ENCODE data around the gene MAPK7. TPM values are rescaled to one million over a fixed set of nuclear protein-coding genes. Genes with fewer than 3 reads are reported as not detected.

Gene MAPK7
- total RNA-seq, 2 donors from 2014 or later = 15.9 to 17.8 TPM

GRCh38 chr17:19359151-19359550 lies 19.1 kb upstream of the MAPK7 start:
- no peaks in the 10 kb centered on the region for H3K36me3 ChIP-seq
- no peak for DNase-seq (ENCODE audit: low spot score)
- H3K4me3 ChIP-seq = no peak overlapping the region
- no peak for TF ChIP-seq CTCF (IDR thresholded peaks at IDR 0.05)
- no peak overlapping the region for H3K27ac ChIP-seq
- H3K9me3 ChIP-seq = no peaks in the 10 kb centered on the region
- peaks cover 0 to 18% of the 10 kb centered on the region in 2 donors for H3K4me1 ChIP-seq
- no peaks in the 10 kb centered on the region for H3K27me3 ChIP-seq

DNA sequence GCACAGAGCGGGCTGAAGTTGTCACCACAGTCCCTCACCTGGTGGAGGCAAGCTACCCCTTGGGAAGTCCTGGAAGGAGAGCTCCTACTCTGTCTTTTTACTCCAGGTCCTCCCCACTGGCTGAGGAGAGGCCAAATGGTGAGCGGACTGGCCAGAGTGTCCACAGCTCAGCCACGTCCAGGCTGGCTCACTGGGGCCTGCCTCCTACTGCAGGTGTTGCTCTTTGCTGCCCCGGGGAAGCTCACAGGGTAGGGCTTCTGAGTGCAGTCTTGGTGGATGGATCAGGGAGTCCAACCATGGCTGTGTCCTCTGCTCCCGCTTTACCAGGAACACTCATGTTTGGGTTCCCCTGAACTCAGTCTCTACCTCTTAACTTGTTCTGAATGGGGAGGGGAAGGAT lies 18.4 kb upstream of the MAPK7 start:
- Histone ChIP-seq H3K27me3 (no peaks in the 10 kb centered on the region), H3K4me1 (peaks cover 0 to 18% of the 10 kb centered on the region in 2 donors), H3K36me3 (no peaks in the 10 kb centered on the region), H3K4me3 (no peak overlapping the region), H3K27ac (no peak overlapping the region), H3K9me3 (no peaks in the 10 kb centered on the region)
- no peak for DNase-seq (ENCODE audit: low spot score)
- TF ChIP-seq CTCF (IDR thresholded peaks at IDR 0.05) = no peak

DNA sequence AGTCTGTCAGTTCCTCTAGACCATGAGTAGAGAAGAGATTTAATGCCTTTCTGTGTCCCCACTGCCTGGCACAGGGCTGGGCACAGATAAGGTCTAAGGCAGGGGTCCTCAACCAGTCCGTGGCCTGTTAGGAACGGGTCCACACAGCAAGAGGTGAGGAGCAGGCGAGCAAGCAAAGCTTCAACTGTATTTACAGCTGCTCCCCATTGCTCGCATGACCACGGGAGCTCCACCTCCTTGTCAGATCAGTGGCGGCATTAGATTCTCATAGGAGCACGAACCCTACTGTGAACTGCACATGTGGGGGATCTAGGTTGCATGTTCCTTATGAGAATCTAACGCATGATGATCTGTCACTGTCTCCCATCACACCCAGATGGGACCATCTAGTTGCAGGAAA lies 17.5 kb upstream of the MAPK7 start:
- H3K4me3 ChIP-seq = no peak overlapping the region
- H3K27ac ChIP-seq = no peak overlapping the region
- no peak for DNase-seq (ENCODE audit: low spot score)
- H3K4me1 ChIP-seq = peaks cover 0 to 18% of the 10 kb centered on the region in 2 donors
- no peaks in the 10 kb centered on the region for H3K36me3 ChIP-seq
- H3K27me3 ChIP-seq = no peaks in the 10 kb centered on the region
- TF ChIP-seq CTCF (IDR thresholded peaks at IDR 0.05) = no peak
- H3K9me3 ChIP-seq = no peaks in the 10 kb centered on the region

DNA sequence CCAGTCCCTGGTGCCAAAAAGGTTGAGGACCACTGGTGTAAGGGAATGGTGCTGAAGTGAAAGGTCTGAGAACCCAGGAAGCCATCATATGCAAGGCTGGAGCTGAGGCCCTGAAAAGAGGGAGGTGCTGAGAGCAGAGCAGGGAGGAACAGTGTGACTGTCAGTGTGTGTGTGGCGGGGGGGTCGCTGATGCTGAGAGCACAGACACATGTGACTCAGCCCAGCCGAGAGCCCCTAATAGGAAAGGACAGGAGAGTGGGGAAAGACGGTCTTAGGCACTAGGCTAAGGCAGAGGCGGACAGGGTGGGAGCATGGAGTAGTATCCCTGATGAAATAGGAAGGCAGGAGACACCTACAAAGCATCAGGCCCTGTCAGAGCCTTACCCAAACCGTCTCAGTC lies 17.0 kb upstream of the MAPK7 start:
- no peaks in the 10 kb centered on the region for H3K27me3 ChIP-seq
- no peak overlapping the region for H3K4me3 ChIP-seq
- H3K36me3 ChIP-seq = no peaks in the 10 kb centered on the region
- no peak for DNase-seq (ENCODE audit: low spot score)
- H3K9me3 ChIP-seq = no peaks in the 10 kb centered on the region
- H3K27ac ChIP-seq = peak overlapping the region in 1 of 2 donors; percentile 87
- peaks cover 0 to 18% of the 10 kb centered on the region in 2 donors for H3K4me1 ChIP-seq
- TF ChIP-seq CTCF (IDR thresholded peaks at IDR 0.05) = no peak

DNA sequence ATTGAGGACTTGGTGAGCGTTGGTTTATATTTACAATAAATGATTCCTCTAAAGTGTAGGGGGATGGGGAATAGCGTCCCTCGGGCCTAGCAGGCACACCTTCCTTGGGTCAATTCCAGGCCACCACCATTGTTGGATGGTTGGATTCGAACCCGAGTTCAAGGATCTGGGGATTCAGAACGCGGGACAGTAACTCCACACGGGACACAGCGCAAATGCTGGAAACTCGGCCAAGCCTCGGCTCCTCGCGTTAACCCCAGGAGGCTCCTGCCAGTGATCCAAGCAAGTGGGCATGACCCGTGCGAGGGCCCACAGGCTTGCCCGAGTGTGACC lies 16.4 kb upstream of the MAPK7 start:
- no peaks in the 10 kb centered on the region for H3K9me3 ChIP-seq
- H3K27me3 ChIP-seq = no peaks in the 10 kb centered on the region
- no peaks in the 10 kb centered on the region for H3K36me3 ChIP-seq
- peaks cover 0 to 18% of the 10 kb centered on the region in 2 donors for H3K4me1 ChIP-seq
- peak overlapping the region; percentile 84 to 87 for H3K27ac ChIP-seq
- TF ChIP-seq CTCF (IDR thresholded peaks at IDR 0.05) = no peak
- DNase-seq (ENCODE audit: low spot score) = no peak
- H3K4me3 ChIP-seq = peak overlapping the region; percentile 62 to 71

DNA sequence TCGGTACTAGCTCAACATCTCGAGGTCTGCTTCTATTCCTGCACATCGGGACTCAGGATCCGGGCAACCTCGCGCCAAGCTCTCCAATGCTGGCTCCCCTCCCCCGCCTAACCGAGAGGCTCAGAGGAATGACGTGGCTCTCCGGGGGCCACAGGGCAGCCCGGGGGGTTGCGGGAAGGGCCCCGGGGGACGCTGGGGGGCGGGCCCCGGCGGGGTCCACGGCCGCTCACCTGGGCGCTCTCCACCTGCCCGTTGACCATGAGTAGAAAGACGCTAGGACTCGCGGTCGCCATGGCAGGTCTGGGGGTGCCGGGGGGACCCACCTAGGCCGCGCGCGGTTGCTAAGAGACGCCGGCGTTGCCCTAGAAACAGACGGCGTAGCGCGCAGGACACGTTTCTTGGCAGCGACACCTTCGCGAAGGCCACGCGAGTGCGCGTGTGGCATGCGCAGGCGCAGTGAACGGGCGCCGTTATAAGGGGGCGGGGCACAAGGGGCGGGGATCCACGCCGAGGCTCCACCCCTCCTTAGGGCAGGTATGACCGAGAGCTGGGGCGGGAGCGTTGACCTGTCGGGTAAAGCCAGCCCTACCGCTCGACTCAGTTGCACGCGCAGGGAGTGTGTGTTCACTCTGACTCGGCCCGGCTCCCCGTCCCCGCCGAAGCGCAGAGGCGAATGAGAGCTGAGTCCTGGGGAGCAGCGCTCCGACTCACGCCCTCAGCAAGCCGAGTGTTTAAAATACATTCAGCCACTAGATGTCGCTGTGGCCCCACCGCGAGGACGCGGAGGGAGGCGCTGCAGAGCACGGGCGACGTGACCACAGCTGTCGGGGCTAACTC lies 15.8 kb upstream of the MAPK7 start, which contains the start of gene B9D1:
Gene B9D1 (minus strand): TSS at position 447 of the 837 bp plus-strand sequence. CDS start 154 bp downstream, at position 293.
- TF ChIP-seq CTCF (IDR thresholded peaks at IDR 0.05) = peak; percentile 87 to 99
- H3K4me3 ChIP-seq = peak within 1 kb of the TSS; percentile 62 to 71
- H3K4me1 ChIP-seq = peaks cover 0 to 18% of the 10 kb centered on the region in 2 donors
- H3K9me3 ChIP-seq = no peaks in the 10 kb centered on the region
- H3K27me3 ChIP-seq = no peaks in the 10 kb centered on the region
- H3K27ac ChIP-seq = peak within 1 kb of the TSS; percentile 84 to 87
- peak; percentile 94 for DNase-seq (ENCODE audit: low spot score)
- H3K36me3 ChIP-seq = no peaks in the 10 kb centered on the region

Data from right atrium auricular region (tissue), 2 donors.